ENCODE data around the gene YKT6. TPM values are rescaled to one million over a fixed set of nuclear protein-coding genes. Genes with fewer than 3 reads are reported as not detected.

Gene YKT6
- total and polyA plus RNA-seq, 4 donors, result 28.4 to 82.1 (median 55.9) TPM

- Histone ChIP-seq H3K9ac (ENCODE audit: insufficient read depth in 1 of 2, low read length in 2 of 2) (no peak overlapping the region), H3K27ac (ENCODE audit: low read depth in 1 of 2, low read length in 1 of 2) (no peak overlapping the region), H3K27me3 (ENCODE audit: control insufficient read depth in 3 of 3, insufficient read depth in 3 of 3, low read length in 2 of 3) (no peaks in the 10 kb centered on the region), H3K4me1 (ENCODE audit: control insufficient read depth in 5 of 5, insufficient read depth in 5 of 5, low read length in 5 of 5) (peaks cover 0 to 7% (median 0%) of the 10 kb centered on the region in 5 donors), H3K36me3 (ENCODE audit: control insufficient read depth in 4 of 4, insufficient read depth in 4 of 4, low read length in 4 of 4) (peaks cover 17 to 52% (median 23%) of the 10 kb centered on the region in 4 donors), H3K4me3 (no peak overlapping the region), H3K9me3 (ENCODE audit: control insufficient read depth in 4 of 4, insufficient read depth in 3 of 4, low read length in 3 of 4) (no peaks in the 10 kb centered on the region)
- WGBS, 2 donors, result 88 to 94% methylated on average over 7 of the region's 7 CpGs
- no peak for DNase-seq
- TF ChIP-seq CTCF (IDR thresholded peaks at IDR 0.05; ENCODE audit: control extremely low read depth, extremely low read depth), result no peak
- ATAC-seq (ENCODE audit: insufficient read depth, low FRiP score), result no peak
These were observed 11.9 kb downstream of the YKT6 start for GRCh38 chr7:44212581-44213184.

- 92 to 100% methylated on average over 3 of the region's 3 CpGs for WGBS, 2 donors
- no peak overlapping the region for H3K9ac ChIP-seq (ENCODE audit: insufficient read depth in 1 of 2, low read length in 2 of 2)
- no peak for TF ChIP-seq CTCF (IDR thresholded peaks at IDR 0.05; ENCODE audit: control extremely low read depth, extremely low read depth)
These were observed 12.6 kb downstream of the YKT6 start for GRCh38 chr7:44213206-44213876.

GRCh38 chr7:44213877-44214388, 13.2 kb downstream of the YKT6 start:
- no peak for DNase-seq
- peaks cover 0 to 7% (median 0%) of the 10 kb centered on the region in 4 donors for H3K9me3 ChIP-seq (ENCODE audit: control insufficient read depth in 4 of 4, insufficient read depth in 3 of 4, low read length in 3 of 4)
- H3K36me3 ChIP-seq (ENCODE audit: control insufficient read depth in 4 of 4, insufficient read depth in 4 of 4, low read length in 4 of 4), result peaks cover 7 to 41% (median 20%) of the 10 kb centered on the region in 4 donors

More at GRCh38 chr7:44213206-44213876, 12.6 kb downstream of the YKT6 start:
- Histone ChIP-seq H3K4me1 (ENCODE audit: control insufficient read depth in 5 of 5, insufficient read depth in 5 of 5, low read length in 5 of 5) (peaks cover 0 to 7% (median 0%) of the 10 kb centered on the region in 5 donors), H3K9me3 (ENCODE audit: control insufficient read depth in 4 of 4, insufficient read depth in 3 of 4, low read length in 3 of 4) (peaks cover 0 to 1% (median 0%) of the 10 kb centered on the region in 4 donors), H3K36me3 (ENCODE audit: control insufficient read depth in 4 of 4, insufficient read depth in 4 of 4, low read length in 4 of 4) (peaks cover 13 to 47% (median 22%) of the 10 kb centered on the region in 4 donors), H3K27ac (ENCODE audit: low read depth in 1 of 2, low read length in 1 of 2) (no peak overlapping the region), H3K27me3 (ENCODE audit: control insufficient read depth in 3 of 3, insufficient read depth in 3 of 3, low read length in 2 of 3) (no peaks in the 10 kb centered on the region), H3K4me3 (no peak overlapping the region)
- ATAC-seq (ENCODE audit: insufficient read depth, low FRiP score) (no peak), DNase-seq (no peak)

More at GRCh38 chr7:44213877-44214388, 13.2 kb downstream of the YKT6 start:
- TF ChIP-seq CTCF (IDR thresholded peaks at IDR 0.05; ENCODE audit: control extremely low read depth, extremely low read depth), result no peak
- Histone ChIP-seq H3K4me3 (no peak overlapping the region), H3K27me3 (ENCODE audit: control insufficient read depth in 3 of 3, insufficient read depth in 3 of 3, low read length in 2 of 3) (no peaks in the 10 kb centered on the region), H3K9ac (ENCODE audit: insufficient read depth in 1 of 2, low read length in 2 of 2) (no peak overlapping the region), H3K27ac (ENCODE audit: low read depth in 1 of 2, low read length in 1 of 2) (no peak overlapping the region), H3K4me1 (ENCODE audit: control insufficient read depth in 5 of 5, insufficient read depth in 5 of 5, low read length in 5 of 5) (peaks cover 0 to 7% (median 0%) of the 10 kb centered on the region in 5 donors)
- WGBS, 2 donors, result 84 to 91% methylated on average over 9 of the region's 9 CpGs
- no peak for ATAC-seq (ENCODE audit: insufficient read depth, low FRiP score)

All from lung (tissue), 12 donors.